CD4-positive, alpha-beta T cell treated with Interleukin-4 for 1 hour (primary cell): ENCODE measurements around the gene ZFYVE1.
A peak's percentile ranks its signal among the peaks of the same experiment; 100 is the strongest.
"Not testable (repeated sequence)": the region's sequence is repeated elsewhere in the genome, so short reads cannot be mapped to it uniquely, and the experiment has no call there.

Experiments used
- DNase-seq, 2 donors: peaks; one replicate each; pipeline ENCODE4 v3.0.0-alpha.2; 2020 to 2022

Gene ZFYVE1, protein sequence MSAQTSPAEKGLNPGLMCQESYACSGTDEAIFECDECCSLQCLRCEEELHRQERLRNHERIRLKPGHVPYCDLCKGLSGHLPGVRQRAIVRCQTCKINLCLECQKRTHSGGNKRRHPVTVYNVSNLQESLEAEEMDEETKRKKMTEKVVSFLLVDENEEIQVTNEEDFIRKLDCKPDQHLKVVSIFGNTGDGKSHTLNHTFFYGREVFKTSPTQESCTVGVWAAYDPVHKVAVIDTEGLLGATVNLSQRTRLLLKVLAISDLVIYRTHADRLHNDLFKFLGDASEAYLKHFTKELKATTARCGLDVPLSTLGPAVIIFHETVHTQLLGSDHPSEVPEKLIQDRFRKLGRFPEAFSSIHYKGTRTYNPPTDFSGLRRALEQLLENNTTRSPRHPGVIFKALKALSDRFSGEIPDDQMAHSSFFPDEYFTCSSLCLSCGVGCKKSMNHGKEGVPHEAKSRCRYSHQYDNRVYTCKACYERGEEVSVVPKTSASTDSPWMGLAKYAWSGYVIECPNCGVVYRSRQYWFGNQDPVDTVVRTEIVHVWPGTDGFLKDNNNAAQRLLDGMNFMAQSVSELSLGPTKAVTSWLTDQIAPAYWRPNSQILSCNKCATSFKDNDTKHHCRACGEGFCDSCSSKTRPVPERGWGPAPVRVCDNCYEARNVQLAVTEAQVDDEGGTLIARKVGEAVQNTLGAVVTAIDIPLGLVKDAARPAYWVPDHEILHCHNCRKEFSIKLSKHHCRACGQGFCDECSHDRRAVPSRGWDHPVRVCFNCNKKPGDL

DNA sequence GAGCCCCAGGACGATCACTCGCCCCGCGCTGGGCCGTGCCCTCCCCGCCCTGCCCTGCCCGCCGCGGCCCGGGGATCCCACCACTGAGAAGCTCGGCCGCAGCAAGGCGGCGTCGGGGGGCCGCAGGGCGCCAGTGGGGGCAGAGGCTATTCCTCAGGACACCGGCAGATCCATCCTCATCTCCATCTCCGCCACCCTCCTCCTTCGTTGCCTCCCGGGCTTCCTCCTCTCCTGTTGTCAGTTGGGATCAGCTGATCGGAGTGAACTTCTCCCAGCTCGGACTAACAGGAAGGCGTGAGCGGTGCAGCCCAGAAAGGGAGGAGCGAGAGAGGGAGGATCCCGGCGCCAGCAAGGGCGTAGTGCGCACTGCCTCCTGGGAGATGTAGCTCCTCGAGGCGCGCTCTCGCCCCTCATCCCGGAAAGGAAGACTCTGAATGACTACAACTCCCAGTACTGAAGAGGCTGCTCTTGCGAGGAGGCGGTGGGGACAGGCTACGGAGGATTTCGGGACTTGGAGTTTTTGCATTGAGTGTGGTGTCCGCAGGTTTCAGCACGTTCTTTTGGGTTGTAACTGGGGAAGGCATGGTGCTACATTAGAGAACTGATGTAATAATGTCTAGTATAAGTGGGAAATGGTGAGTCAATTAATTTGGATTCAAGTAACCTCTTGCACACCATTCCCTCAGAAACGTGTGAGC is at the start of gene ZFYVE1:
ZFYVE1 (minus strand) TSS at position 262 of the 698 bp plus-strand sequence. CDS start 2,598 bp downstream, outside the sequence.
- DNase-seq, result peak; percentile 92 to 93

DNA sequence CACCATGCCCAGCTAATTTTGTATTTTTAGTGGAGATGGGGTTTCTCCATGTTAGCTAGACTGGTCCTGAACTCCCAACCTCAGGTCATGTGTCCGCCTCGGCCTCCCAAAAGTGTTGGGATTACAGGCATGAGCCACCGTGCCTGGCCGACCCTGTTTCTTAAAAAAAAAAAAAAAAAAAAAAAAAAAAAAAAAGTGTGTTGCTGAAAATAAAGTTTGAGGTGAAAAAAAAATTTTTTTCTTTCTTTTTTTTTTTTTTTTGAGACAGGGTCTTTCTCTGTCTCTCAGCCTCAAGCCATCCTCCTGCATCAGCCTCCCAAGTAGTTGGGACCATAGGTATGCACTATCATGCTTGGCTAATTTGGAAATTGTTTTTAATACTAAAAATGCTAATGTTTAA is 42.7 kb upstream of the ZFYVE1 start:
- no peak for DNase-seq

DNA sequence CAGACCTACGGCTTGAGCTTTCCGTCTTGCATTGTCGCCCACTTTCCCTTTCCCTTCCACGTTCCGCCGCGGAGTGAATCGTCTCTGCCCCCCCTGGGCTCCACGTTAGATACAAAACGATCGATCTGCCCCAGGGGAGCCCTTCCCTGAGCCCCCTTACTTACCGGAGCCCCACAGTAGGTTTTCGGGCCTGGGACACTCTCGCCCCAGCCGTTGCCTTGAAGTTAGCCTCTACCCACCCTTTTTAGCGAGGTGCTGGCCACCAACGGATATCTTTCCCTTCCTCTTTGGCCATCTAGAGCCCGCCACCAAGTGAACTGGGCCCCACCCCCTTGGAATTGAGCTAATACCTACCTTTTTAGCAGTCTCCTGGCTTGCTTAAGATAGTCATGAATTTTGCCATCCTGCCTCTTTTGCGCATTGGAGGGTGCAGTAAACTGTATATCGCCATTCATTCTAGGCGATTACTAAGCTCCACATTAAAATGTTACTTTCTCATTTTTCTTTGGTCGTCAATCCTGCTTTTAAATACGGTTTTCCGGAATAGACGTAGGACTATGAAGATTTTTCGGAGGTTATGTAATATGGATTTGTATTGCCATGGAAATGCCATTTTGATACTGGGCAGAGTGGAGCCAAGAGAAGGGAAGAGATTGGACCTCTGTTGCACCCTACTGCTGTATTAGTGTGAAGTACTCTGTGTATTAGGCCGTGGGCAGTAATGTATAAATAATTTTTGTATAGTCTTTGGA is 32.2 kb upstream of the ZFYVE1 start:
- DNase-seq, result peak in 1 of 2 donors; percentile 17

DNA sequence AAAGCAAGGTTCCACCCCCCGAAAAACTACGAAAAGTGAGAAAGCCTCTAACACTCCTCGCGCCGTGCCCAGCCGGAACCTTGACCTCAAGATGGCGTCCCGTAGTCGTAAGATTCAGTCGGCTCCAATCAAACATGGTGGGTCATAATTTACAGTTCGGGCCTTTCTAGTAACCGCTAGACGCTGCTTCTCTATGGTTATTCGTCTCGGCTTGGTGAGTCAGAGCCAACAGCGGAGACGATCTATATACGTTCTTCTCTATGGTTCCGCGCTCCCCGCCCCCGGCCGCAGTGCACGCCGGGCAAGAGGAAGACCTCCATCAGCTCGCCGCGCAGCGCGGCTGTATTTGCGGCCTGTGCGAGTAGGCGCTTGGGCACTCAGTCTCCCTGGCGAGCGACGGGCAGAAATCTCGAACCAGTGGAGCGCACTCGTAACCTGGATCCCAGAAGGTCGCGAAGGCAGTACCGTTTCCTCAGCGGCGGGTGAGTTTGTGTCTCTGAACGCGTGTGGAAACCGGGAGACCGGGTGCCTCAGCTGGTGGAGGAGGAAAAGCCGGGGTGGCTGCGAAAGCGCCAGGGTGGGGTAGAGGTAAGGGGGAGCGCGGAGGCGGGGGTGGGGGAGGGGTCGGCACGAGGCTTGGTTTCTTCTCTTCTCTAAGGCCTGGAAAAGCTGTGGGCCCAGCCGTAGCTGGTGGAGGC is 31.5 kb upstream of the ZFYVE1 start, which contains the start of gene RBM25:
RBM25 (plus strand) TSS at position 311 of the 698 bp plus-strand sequence. CDS start 13,108 bp downstream, outside the sequence.
- DNase-seq, result peak; percentile 98 to 99

DNA sequence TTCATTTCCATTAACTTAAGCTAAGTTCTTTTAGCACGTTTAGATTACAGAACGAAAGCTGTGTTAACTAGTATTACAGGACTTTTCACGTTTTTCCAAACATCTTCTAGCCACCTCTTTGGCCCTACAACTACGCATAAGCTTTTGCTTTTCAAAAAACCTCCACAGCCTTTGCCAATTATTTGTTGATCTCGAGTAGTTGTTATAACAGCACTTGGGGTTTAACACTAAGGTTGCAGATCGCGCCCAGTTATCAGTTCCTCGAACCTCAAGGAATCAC is 31.0 kb upstream of the ZFYVE1 start:
- no peak for DNase-seq

DNA sequence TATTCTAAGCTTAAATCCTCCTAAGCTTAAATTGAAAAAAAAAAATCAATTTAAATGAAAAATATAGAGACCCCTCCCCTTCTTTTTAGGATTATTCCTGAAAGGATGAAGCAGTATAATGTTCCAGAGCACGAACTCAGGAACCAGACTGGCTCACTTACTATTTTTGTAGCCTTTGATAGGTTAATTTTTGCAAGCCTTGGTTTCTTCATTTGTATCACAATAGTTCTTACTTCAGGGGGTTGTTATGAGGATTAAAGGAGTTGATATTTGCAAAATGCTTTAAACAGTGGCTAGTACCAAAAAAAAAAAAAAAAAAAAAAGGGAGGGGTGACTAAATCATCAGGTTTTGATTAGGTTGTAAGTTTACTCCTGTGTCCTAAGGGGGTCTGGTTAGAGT is 28.3 kb upstream of the ZFYVE1 start:
- no peak for DNase-seq

DNA sequence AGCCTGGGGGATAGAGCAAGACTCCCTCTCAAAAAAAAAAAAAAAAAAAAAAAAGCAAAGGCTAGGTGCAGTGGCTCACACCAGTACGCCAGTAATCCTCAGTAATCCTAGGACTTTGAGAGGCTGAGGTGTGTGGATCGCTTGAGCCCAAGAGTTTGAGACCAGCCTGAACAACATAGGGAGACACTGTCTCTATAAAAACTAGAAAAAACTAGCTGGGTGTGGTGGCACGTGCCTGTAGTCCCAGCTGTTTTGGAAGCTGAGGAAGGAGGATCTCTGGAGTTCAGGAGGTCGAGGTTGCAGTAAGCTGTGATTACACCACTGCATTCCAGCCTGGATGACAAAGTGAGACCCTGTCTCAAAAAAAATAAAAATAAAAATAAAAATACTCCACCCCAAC is 22.5 kb upstream of the ZFYVE1 start:
- no peak for DNase-seq

DNA sequence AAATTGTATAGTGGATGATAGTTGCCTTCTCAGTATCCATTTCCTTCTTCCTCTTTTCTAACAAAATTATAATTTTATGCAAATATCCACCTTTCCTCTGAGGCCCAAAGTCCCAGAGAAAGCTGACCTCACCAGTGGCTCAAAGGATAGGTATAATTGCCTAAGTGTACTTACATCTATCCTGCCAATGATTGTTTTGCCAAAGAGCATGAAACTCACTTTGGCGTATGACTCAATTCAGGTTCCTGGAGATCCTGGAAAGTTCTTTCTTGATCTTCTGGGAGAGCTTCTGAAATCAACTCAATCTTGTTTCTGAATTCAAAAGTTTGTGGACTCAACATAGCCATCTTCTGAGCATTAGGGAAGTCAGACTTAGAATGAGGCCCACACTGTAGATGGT is 20.9 kb upstream of the ZFYVE1 start:
- no peak for DNase-seq

DNA sequence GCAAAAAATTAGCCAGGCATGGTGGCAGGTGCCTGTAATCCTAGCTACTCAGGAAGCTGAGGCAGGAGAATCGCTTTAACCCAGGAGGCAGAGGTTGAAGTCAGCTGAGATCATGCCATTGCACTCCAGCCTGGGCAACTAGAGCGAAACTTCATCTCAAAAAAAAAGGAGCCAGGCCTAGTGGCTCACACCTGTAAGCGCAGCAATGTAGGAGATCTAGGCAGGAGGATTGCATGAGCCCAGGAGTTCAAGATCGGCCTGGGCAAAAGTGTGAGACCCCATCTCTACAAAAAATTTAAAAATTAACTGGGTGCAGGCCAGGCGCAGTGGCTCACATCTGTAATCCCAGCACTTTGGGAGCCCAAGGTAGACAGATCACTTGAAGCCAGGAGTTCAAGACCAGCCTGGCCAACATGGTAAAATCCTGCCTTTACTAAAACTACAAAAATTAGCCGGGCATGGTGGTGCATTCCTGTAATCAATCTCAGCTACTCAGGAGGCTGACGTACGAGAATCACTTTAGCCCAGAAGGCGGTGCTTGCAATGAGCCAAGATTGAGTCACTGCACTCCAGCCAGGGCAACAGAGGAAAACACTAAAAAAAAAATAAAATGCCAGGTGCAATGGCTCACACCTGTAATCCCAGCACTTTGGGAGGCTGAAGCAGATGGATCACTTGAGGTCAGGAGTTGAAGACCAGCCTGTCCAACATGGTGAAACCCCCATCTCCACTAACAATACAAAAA is 10.0 kb upstream of the ZFYVE1 start:
- DNase-seq, result not testable (repeated sequence)

DNA sequence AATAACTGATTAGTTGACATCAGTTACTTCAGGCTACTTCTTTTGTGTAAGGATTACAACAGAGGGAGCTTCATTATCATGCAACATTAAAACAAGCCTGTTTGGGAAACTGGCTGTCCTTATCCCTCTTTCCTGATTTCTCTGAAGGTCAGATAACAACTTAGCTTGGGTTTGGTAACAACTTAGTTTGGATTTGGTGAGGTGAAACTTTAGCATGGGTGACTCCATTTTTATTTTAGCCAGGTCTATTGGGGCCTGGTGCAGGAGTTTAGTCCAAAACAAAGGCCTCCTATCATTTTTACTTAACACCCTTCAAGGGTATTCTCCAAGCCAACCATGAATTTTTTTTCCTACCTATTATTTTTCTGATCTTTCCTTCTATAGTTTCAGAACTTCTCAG is 1.1 kb upstream of the ZFYVE1 start:
- DNase-seq, result no peak

DNA sequence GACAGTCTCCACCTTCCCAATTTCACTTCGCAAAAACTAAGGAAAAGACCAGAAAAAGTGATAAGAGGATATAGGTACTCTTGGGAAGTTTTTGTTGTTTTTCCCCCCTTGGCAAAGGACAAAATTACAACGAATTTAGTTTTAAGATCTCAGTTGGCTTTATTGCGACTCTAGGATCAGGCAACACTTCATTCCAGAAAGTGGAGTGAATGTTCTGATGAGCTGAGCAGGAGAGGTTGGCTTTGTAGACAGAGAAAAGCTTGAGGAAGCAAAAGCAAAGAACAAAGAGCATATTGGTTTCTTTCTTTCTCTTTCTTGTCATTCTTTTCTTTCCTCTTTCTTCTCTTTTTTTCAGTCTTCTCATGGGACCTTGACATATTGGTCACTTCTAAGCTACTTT is 640 bp upstream of the ZFYVE1 start:
- DNase-seq, result no peak

DNA sequence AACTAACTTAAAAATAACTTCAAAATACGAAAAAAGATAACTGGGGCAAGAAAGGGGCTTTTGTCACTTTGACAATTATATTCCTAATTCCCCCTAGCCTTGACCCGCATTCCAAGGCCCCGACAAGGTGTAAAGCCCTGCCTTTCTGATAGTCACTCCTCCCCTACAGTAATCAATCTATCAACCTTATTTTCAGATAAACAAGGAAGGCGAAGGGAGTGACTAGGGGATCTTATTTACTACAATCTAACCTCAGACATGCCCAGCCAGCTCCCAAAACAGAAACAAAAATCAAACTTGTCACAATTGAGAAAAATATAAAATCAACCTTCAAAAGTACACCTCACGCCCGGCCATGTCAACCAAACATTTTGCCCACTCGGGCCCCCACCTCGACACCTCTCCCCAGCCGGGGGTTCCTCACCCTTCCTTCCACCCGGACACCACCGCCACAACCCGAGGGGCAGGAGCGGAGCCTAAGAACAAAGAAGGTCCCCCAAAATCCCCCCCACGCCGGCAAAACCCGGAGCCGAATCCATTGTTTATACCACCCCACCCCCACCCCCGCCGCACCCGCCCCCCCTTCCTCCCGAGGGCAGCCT is 562 bp downstream of the ZFYVE1 start:
- peak in 1 of 2 donors; percentile 11 for DNase-seq

DNA sequence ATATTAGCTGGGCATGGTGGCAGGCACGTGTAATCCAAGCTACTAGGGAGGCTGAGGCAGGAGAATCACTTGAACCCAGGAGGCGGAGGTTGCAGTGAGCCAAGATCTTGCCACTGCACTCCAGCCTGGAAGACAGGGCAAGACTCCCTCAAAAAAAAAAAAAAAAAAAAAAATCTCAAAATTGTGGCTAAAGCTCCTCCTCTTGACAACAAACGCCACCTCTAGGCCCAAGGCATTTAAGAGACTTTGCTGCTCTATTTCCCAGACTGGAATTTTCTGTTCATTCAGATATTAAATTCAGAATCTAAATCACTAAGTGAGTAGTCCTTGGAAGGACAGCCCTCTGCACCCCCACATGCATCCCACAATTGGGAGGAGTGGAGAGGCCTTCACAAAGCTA is 1.4 kb downstream of the ZFYVE1 start:
- DNase-seq, result no peak

DNA sequence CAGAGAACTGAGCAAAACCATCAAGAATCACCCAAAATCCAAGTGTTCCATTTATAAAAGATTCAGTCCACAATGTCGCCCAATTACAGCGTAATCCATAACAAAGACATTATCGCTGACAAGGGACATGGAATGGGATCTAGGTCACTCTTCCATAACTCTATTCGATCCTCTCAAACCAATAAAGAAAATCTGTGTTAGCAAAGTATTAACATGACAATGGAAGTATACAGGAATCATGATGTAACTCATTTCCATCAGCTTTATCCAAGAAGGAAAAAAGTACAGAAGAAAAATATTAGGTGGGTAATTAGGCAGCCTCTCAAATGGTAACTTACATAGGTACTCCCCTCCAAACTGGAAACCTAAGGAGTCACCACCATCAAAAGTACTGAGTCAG is 4.9 kb downstream of the ZFYVE1 start:
- no peak for DNase-seq

DNA sequence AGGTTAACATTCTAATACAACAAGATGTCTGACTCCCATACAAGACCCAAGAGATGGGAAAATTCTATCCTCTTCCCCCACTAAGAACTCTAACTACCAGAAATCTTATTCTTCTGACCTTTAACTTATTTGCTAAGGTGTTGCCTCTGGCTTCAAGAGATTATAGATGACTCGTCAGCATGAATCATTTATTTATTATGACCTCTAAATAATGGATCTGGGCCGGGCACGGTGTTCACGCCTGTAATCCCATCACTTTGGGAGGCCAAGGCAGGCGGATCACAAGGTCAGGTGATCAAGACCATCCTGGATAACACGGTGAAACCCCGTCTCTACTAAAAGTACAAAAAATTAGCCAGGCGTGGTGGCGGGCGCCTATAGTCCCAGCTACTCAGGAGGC is 10.9 kb downstream of the ZFYVE1 start:
- DNase-seq, result not testable (repeated sequence)

DNA sequence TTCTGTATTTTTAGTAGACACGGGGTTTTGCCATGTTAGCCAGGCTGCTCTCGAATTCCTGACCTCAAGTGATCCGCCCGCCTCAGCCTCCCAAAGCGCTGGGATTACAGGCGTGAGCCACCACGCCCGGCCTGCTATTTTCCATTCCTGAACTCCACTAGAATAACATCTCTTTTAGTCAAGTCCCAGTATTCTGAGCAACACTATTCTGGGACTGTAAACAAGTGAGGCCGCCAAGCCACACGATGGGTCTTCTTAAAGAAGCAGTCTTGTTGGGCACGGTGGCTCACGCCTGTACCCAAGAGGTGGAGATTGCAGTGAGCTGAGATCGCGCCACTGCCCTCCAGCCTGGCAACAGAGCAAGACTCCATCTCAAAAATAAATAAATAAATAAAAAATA is 11.4 kb downstream of the ZFYVE1 start:
- DNase-seq, result not testable (repeated sequence)

DNA sequence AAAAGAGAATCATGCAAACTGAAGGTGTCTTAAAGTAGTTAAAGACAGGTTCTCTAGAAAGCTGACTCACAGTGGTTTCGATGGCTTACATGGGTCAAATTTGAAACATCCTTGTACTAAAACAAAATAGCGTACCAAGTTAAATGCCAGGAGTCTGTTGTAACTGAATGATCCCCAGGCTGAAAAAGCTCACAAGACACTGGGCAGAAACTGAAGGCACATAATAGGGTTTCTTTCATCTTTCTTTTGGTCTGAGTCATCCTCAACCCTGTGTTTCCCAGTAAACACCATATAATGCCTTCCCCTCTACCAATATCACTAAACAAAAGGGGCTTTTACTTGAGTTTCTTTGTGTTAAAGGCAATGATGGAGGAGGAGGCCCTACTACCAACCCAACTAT is 12.8 kb downstream of the ZFYVE1 start:
- DNase-seq, result no peak

DNA sequence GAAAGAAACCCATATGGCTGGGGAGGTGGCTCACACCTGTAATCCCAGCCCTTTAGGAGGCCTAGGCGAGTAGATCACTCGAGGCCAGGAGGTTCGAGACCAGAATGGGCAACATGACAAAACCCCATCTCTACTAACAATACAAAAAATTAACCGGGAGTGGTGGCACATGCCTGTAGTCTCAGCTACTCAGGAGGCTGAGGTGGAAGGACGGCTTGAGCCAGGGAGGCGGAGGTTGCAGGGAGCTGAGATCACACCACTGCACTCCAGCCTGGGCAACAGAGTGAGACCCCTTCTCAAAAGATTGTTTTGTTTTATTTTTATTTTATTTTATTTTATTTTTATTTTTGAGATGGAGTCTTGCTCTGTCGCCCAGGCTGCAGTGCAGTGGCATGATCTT is 15.7 kb downstream of the ZFYVE1 start:
- not testable (repeated sequence) for DNase-seq

DNA sequence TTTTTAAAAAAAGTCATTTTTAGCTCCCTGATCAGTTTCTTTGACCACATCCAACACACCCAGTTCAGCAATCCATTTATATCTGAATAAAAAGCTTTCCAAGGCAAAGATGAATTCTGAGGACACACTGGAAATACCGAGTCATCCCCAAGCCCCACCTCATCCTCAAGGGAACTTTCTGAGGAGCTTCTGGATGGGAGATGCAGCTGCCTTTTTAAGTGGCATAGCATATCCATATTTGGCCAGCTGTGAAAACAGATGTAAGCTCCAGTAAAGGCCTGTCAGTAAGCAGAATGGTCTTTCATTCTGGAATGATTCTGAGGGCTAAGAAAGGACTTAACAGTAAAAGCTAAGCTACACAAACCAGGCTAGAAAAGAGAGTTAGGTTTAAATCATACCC is 18.4 kb downstream of the ZFYVE1 start:
- DNase-seq, result no peak

DNA sequence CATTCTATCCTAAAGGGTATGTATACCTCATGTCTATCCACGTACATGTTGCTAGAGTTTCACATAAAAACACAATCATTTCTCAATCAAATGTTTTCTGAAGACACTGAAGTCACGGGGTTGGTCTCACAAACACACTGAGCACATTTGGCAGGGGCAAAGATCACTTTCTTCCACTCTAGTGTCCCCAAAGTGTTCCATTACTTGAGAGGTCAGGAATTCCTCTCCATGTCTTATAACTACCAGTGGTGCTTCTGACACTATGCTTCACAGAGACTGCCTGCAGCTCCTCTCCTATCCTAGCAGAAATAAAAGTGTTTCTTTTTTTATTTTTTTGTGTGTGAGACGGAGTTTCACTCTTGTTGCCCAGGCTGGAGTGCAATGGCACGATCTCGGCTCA is 19.1 kb downstream of the ZFYVE1 start:
- DNase-seq, result no peak

DNA sequence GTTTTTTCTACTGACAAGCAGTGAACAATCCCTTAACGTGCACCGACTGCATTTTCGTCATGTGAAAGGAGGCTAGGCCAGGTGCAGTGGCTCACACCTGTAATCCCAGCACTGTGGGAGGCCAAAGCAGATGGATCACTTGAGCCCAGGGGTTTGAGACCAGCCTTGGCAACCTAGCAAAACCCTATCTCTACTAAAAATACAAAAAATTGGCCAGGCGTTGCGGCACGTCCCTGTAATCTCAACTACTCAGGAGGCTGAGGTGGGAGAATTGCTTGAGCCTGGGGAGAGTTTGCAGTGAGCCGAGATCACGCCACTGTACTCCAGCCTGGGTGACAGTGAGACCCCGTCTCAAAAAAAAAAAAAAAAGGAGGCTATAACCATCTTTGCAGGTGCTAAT is 22.3 kb downstream of the ZFYVE1 start:
- not testable (repeated sequence) for DNase-seq
